ENCODE measurements around the gene TXK.

TXK gene

DNA sequence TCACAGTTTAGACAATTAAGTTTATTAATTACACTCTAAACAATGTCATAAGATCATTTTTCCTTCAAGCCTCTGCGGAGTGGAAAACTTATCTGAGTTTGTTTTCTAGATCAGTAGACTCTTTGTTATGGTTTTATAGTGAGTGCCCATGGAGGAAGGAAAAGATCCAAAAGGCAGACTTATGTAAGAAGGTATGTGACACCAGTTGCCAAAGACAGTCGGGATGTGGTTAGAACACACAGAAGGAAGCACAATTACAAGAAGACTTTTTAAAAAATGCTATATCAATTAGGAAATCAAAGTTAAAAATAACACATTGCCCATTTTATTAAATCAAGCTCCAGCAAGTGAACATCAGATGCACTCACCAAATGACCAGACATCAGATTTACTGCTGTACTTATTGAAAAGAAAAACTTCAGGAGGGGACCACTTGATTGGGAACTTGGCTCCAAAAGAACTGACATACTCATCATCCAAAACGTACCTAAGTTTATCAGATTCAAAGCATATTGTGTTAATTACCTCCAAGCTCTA lies 60.4 kb downstream of the TXK start:
- no peaks in the 10 kb centered on the region for H3K4me1 ChIP-seq (ENCODE audit: insufficient read depth, low read length)

GRCh38 chr4:48071191-48071590 lies 62.9 kb downstream of the TXK start:
- no peaks in the 10 kb centered on the region for H3K4me1 ChIP-seq (ENCODE audit: insufficient read depth, low read length)
- no peaks in the 10 kb centered on the region for H3K9me3 ChIP-seq (ENCODE audit: control insufficient read depth, insufficient read depth, low read length)
- no peak overlapping the region for H3K9ac ChIP-seq (ENCODE audit: low read depth, low read length)

More for the DNA sequence above, 60.4 kb downstream of the TXK start:
- H3K36me3 ChIP-seq (ENCODE audit: insufficient read depth, low read length), result no peaks in the 10 kb centered on the region; the same call in 1 of the 2 replicates
- H3K9ac ChIP-seq (ENCODE audit: low read depth, low read length), result no peak overlapping the region
- no peaks in the 10 kb centered on the region for H3K9me3 ChIP-seq (ENCODE audit: control insufficient read depth, insufficient read depth, low read length)

DNA sequence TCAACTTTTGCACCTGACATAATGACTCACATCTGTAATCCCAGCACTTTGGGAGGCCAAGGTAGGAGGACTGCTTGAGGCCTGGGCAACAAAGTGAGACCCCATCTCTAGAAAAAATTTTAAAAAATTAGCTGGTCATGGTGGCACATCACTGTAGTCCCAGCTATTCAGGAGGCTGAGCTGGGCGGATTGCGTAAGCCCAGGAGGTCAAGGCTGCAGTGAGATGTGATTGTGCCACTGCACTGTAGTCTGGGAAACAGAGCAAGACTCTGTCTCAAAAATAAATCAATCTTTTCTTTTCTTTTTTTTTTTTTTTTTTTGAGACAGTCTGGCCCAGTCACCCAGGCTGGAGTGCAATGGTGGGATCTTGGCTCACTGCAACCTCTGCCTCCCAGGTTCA lies 65.0 kb downstream of the TXK start:
- H3K4me1 ChIP-seq (ENCODE audit: insufficient read depth, low read length), result no peaks in the 10 kb centered on the region
- H3K36me3 ChIP-seq (ENCODE audit: insufficient read depth, low read length), result no peaks in the 10 kb centered on the region; the same call in 1 of the 2 replicates
- H3K9ac ChIP-seq (ENCODE audit: low read depth, low read length), result no peak overlapping the region
- no peaks in the 10 kb centered on the region for H3K9me3 ChIP-seq (ENCODE audit: control insufficient read depth, insufficient read depth, low read length)

More at GRCh38 chr4:48071191-48071590, 62.9 kb downstream of the TXK start:
- H3K36me3 ChIP-seq (ENCODE audit: insufficient read depth, low read length), result no peaks in the 10 kb centered on the region; the same call in 1 of the 2 replicates

- no peaks in the 10 kb centered on the region for H3K9me3 ChIP-seq (ENCODE audit: control insufficient read depth, insufficient read depth, low read length)
- no peaks in the 10 kb centered on the region; the same call in 1 of the 2 replicates for H3K36me3 ChIP-seq (ENCODE audit: insufficient read depth, low read length)
- no peak overlapping the region for H3K9ac ChIP-seq (ENCODE audit: low read depth, low read length)
- no peaks in the 10 kb centered on the region for H3K4me1 ChIP-seq (ENCODE audit: insufficient read depth, low read length)
Measured at GRCh38 chr4:48068182-48068581, 65.9 kb downstream of the TXK start.

GRCh38 chr4:48067536-48067935 lies 66.5 kb downstream of the TXK start:
- Histone ChIP-seq H3K9ac (ENCODE audit: low read depth, low read length) (no peak overlapping the region), H3K4me1 (ENCODE audit: insufficient read depth, low read length) (no peaks in the 10 kb centered on the region), H3K9me3 (ENCODE audit: control insufficient read depth, insufficient read depth, low read length) (no peaks in the 10 kb centered on the region), H3K36me3 (ENCODE audit: insufficient read depth, low read length) (no peaks in the 10 kb centered on the region; the same call in 1 of the 2 replicates)

- H3K9me3 ChIP-seq (ENCODE audit: control insufficient read depth, insufficient read depth, low read length), result no peaks in the 10 kb centered on the region
- H3K36me3 ChIP-seq (ENCODE audit: insufficient read depth, low read length), result no peaks in the 10 kb centered on the region; the same call in 1 of the 2 replicates
- no peak overlapping the region for H3K9ac ChIP-seq (ENCODE audit: low read depth, low read length)
Measured at GRCh38 chr4:48065587-48066052, 68.4 kb downstream of the TXK start.

DNA sequence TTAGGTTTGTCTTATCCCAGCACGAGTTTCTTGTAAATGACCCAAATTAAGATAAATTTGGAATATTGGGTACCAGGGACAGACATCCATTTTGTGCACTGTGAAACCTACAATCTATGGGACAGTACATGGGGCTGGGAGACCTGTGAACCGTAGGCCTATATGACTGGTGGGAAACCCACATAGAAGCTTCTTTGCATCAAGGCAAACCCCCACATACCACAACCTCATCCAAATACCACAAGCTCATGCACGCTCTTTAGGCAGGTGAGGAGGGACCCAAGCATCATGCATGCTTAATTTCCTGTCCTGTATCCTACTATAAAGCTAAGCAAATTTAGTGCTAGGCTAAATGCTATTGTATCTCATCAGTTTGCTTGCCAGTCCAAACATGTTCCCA lies 69.7 kb downstream of the TXK start:
- no peak overlapping the region for H3K9ac ChIP-seq (ENCODE audit: low read depth, low read length)
- no peaks in the 10 kb centered on the region for H3K4me1 ChIP-seq (ENCODE audit: insufficient read depth, low read length)
- H3K9me3 ChIP-seq (ENCODE audit: control insufficient read depth, insufficient read depth, low read length), result no peaks in the 10 kb centered on the region
- H3K36me3 ChIP-seq (ENCODE audit: insufficient read depth, low read length), result no peaks in the 10 kb centered on the region

More at GRCh38 chr4:48065587-48066052, 68.4 kb downstream of the TXK start:
- no peaks in the 10 kb centered on the region for H3K4me1 ChIP-seq (ENCODE audit: insufficient read depth, low read length)

DNA sequence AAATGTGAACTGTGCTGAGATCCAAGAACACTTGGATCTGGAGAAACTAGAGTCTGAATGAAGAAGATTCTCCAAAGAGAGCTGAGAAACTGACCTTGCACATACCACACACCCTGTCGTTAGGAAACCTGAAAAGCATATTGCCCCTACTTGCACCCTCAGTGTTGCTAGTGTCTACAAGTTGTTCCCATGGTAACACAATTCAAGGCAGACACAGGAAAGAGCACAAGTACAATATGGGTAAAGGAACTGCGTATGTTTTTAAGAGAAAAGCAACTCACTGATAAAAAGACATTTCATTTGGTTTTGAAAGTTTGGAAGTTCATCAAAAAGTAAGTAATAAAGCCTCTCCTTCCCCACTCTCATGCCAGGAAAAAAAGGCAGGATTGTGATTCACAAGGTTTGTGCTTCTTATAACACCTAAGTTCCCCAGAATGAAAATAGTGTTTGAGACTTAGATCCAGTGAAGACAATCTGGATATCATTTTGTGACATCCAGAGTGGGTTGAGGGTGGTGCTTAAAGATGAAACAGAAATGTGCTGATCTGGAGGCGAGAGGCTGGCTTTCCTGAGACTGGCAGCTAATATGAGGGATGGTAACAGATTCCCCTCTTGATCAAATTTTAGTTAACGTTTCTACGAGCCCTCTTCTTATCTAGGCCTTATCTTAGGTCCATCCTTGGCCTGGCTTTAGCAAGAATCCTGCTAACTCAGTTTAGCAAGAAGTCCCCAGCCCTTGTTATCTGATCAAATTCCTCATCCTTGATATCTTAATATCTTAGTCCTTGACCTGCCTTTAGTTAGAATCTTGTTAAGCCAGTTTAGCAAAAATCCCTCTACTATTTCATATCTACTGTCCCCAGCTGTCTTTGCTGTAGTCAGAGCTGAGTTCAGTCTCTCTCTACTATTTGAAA lies 75.2 kb downstream of the TXK start:
- no peak overlapping the region for H3K9ac ChIP-seq (ENCODE audit: low read depth, low read length)
- no peaks in the 10 kb centered on the region for H3K36me3 ChIP-seq (ENCODE audit: insufficient read depth, low read length)
- no peaks in the 10 kb centered on the region for H3K4me1 ChIP-seq (ENCODE audit: insufficient read depth, low read length)
- H3K9me3 ChIP-seq (ENCODE audit: control insufficient read depth, insufficient read depth, low read length), result no peaks in the 10 kb centered on the region

GRCh38 chr4:48051078-48051477 lies 83.0 kb downstream of the TXK start:
- Histone ChIP-seq H3K9ac (ENCODE audit: low read depth, low read length) (no peak overlapping the region), H3K4me1 (ENCODE audit: insufficient read depth, low read length) (no peaks in the 10 kb centered on the region), H3K36me3 (ENCODE audit: insufficient read depth, low read length) (no peaks in the 10 kb centered on the region), H3K9me3 (ENCODE audit: control insufficient read depth, insufficient read depth, low read length) (no peaks in the 10 kb centered on the region)

GRCh38 chr4:48049483-48049882 lies 84.6 kb downstream of the TXK start:
- no peaks in the 10 kb centered on the region for H3K36me3 ChIP-seq (ENCODE audit: insufficient read depth, low read length)
- no peak overlapping the region for H3K9ac ChIP-seq (ENCODE audit: low read depth, low read length)
- no peaks in the 10 kb centered on the region for H3K9me3 ChIP-seq (ENCODE audit: control insufficient read depth, insufficient read depth, low read length)
- H3K4me1 ChIP-seq (ENCODE audit: insufficient read depth, low read length), result no peaks in the 10 kb centered on the region

- H3K4me1 ChIP-seq (ENCODE audit: insufficient read depth, low read length), result no peaks in the 10 kb centered on the region
- no peaks in the 10 kb centered on the region for H3K9me3 ChIP-seq (ENCODE audit: control insufficient read depth, insufficient read depth, low read length)
- H3K9ac ChIP-seq (ENCODE audit: low read depth, low read length), result no peak overlapping the region
- H3K36me3 ChIP-seq (ENCODE audit: insufficient read depth, low read length), result no peaks in the 10 kb centered on the region
Measured at GRCh38 chr4:48047896-48048295, 86.2 kb downstream of the TXK start.

DNA sequence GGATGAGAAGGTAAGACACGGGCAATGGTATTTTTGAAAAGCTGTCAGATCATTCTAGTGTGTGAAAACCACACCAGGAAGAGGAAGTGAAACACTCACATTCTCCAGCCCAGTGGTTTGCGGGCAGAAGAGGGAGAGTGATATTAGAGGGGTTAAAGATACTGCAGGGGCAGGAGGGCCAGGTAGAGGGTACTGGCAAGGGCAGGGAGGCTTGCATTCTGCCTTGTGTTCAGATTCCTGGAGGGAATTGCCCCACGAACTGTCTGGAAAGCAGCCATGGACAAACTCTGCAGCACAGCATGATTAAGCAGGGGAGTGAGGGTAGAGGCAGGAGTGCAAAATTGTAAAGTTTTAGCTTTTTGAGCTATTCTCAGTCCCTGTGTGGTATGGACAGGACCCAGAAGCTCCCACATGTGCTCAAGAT lies 86.6 kb downstream of the TXK start:
- no peaks in the 10 kb centered on the region for H3K9me3 ChIP-seq (ENCODE audit: control insufficient read depth, insufficient read depth, low read length)
- no peaks in the 10 kb centered on the region for H3K4me1 ChIP-seq (ENCODE audit: insufficient read depth, low read length)
- H3K9ac ChIP-seq (ENCODE audit: low read depth, low read length), result no peak overlapping the region
- no peaks in the 10 kb centered on the region for H3K36me3 ChIP-seq (ENCODE audit: insufficient read depth, low read length)

DNA sequence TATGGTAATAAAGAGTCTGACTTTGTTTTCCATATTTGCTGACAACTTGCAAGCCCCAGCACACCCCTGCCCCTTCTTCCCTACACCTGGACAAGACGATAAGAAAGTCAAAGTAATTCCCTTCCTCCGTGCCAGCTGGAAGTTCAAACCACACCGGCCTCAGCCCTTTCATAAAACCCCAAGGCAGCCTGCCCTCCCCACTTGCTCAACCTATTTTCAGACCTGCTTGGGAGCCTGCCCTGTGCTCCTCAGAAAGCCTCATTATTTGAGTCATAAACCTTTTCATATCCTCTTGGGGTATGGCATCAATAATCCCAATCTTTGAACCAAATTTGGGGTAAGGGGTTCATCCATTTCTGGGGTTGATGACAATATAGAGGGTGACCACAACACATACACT lies 88.0 kb downstream of the TXK start:
- Histone ChIP-seq H3K4me1 (ENCODE audit: insufficient read depth, low read length) (no peaks in the 10 kb centered on the region), H3K9ac (ENCODE audit: low read depth, low read length) (no peak overlapping the region), H3K36me3 (ENCODE audit: insufficient read depth, low read length) (no peaks in the 10 kb centered on the region), H3K9me3 (ENCODE audit: control insufficient read depth, insufficient read depth, low read length) (no peaks in the 10 kb centered on the region)

- H3K4me1 ChIP-seq (ENCODE audit: insufficient read depth, low read length), result no peaks in the 10 kb centered on the region
- no peak overlapping the region for H3K9ac ChIP-seq (ENCODE audit: low read depth, low read length)
- no peaks in the 10 kb centered on the region for H3K36me3 ChIP-seq (ENCODE audit: insufficient read depth, low read length)
- H3K9me3 ChIP-seq (ENCODE audit: control insufficient read depth, insufficient read depth, low read length), result no peaks in the 10 kb centered on the region
Measured at GRCh38 chr4:48044298-48044697, 89.8 kb downstream of the TXK start.

DNA sequence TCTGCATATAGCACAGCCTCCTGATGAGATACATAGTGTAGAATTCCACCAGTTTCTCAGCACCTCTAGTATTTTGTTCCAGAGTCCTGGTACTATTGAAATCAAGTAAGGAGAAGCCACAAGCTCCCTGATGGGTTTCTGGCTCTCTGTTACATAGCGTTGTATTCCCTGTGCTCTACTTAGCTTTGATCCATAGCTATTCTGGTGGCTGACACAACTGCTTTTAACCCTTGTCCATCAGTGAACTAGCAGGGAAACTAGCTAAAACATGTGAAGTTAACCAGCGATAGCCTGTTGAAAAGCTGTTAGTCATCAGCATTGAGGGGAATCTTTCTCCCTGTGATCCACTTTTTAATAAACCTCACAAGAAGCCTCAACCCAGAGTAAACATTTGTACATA lies 90.5 kb downstream of the TXK start:
- no peaks in the 10 kb centered on the region for H3K9me3 ChIP-seq (ENCODE audit: control insufficient read depth, insufficient read depth, low read length)
- no peak overlapping the region for H3K9ac ChIP-seq (ENCODE audit: low read depth, low read length)
- H3K4me1 ChIP-seq (ENCODE audit: insufficient read depth, low read length), result no peaks in the 10 kb centered on the region
- H3K36me3 ChIP-seq (ENCODE audit: insufficient read depth, low read length), result no peaks in the 10 kb centered on the region

Data from ES-I3 (cell line).